Activated CD8-positive, alpha-beta T cell treated with anti-CD3 and anti-CD28 coated beads for 36 hours (primary cell): ENCODE measurements around the gene FOXF2. TPM values are rescaled to one million over a fixed set of nuclear protein-coding genes. Genes with fewer than 3 reads are reported as not detected.

Source experiments
- ATAC-seq: fragments of 200-7000 bp; cut with Tn5 transposase; one replicate; pipeline ENCODE4 v1.10.0; 2021; ENCODE audit warnings: mild to moderate bottlenecking, moderate library complexity
- CTCF ChIA-PET: fragments of 350-600 bp; sonication (Branson Sonifier 250); formaldehyde crosslinking; loops from one replicate; lab custom pipeline; 2021; ENCODE audit warnings: antibody characterized with exemption; lab: Charles Lee
- POLR2A ChIA-PET: fragments of 350-600 bp; sonication (Branson Sonifier 250); formaldehyde crosslinking; loops from one replicate; lab custom pipeline; 2021; ENCODE audit warnings: antibody characterized with exemption; lab: Charles Lee
- DNase-seq: peaks from one replicate; pipeline ENCODE4 v3.0.0-alpha.2; 2020
- H3K27ac Mint-ChIP-seq: one replicate; pipeline ENCODE4 v1.8.0; 2021; ENCODE audit warnings: mild to moderate bottlenecking, mixed read lengths
- H3K27me3 Mint-ChIP-seq: one replicate; pipeline ENCODE4 v1.8.0; 2021; ENCODE audit warnings: mixed read lengths
- H3K36me3 Mint-ChIP-seq: one replicate; pipeline ENCODE4 v1.8.0; 2021; ENCODE audit warnings: low read depth, mixed read lengths
- H3K4me1 Mint-ChIP-seq: one replicate; pipeline ENCODE4 v1.8.0; 2021; ENCODE audit warnings: low read depth, mixed read lengths
- H3K4me3 Mint-ChIP-seq: one replicate; pipeline ENCODE4 v1.8.0; 2021; ENCODE audit warnings: mild to moderate bottlenecking, moderate library complexity, mixed read lengths
- H3K9me3 Mint-ChIP-seq: one replicate; pipeline ENCODE4 v1.8.0; 2021; ENCODE audit warnings: mixed read lengths
- intact Hi-C: fragments of 100-400 bp; cut with micrococcal nuclease; formaldehyde crosslinking; loops from one replicate; pipeline ENCODE4 v1.10.0; 2022
- total RNA-seq, 2 experiments: library from RNA; stranded (reverse); gene quantifications; one replicate each; pipeline ENCODE4 v1.2.3, GENCODE V29; 2021
- TF ChIP-seq, protein P1 (sequence below): fragments of 200-600 bp; IDR thresholded peaks from one replicate; pipeline ENCODE4 v1.8.0; 2022; ENCODE audit warnings: antibody characterized with exemption, mild to moderate bottlenecking

Gene FOXF2
- total RNA-seq, 2 experiments from 2014 or later, result not detected

DNA sequence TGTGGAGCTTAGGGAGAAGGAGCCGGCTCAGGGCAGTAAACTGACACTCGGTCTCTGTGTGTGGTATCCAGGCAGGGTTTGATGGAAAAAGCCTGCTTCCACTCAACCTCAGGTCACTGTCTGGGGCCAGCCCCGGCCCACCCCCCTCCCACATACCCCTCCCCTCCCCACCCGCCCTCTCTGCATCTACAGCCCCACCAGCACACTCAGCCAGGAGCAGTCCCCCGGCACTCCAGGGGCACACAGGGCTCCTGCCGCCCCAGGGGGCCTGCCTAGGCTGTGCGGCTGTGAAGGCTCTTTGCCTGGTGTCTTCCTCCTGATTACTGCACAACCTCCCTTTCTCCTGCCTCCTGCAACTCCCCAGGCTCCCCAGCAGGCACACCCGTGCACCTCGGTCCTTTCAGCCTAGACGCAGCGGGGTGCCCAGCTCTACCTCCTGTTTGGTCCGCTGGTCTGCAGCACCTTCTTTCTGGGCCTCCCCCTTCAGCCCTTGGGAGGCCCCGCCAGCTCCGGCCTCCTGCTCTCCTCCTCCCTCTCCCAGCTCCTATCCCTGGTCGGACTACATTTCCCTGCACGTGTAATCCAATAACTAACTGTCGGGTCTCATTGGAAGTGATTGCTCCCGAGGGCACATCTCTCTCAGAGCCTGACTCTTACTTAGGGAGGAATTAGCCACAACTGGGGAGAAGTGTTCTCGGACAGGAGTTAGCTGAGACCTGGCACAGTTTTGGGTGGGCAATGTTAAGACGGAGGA is 1.3 kb upstream of the FOXF2 start:
- ChIA-PET POLR2A (no interaction called here), CTCF (interaction anchor here (0.7 to 3.8 kb wide), 2 partner anchors 9 to 667 kb away, joined by 3 to 22 read pairs; no protein-coding TSS in a partner anchor)
- peaks cover 15% of the 10 kb centered on the region for H3K4me1 Mint-ChIP-seq
- H3K27ac Mint-ChIP-seq, result no peak overlapping the region
- H3K9me3 Mint-ChIP-seq, result no peaks in the 10 kb centered on the region
- no peak for ATAC-seq
- intact Hi-C loops, result no loop called here
- H3K27me3 Mint-ChIP-seq, result peaks cover 70% of the 10 kb centered on the region
- no peaks in the 10 kb centered on the region for H3K36me3 Mint-ChIP-seq
- DNase-seq, result no peak
- H3K4me3 Mint-ChIP-seq, result no peak overlapping the region
- TF ChIP-seq, protein P1, sequence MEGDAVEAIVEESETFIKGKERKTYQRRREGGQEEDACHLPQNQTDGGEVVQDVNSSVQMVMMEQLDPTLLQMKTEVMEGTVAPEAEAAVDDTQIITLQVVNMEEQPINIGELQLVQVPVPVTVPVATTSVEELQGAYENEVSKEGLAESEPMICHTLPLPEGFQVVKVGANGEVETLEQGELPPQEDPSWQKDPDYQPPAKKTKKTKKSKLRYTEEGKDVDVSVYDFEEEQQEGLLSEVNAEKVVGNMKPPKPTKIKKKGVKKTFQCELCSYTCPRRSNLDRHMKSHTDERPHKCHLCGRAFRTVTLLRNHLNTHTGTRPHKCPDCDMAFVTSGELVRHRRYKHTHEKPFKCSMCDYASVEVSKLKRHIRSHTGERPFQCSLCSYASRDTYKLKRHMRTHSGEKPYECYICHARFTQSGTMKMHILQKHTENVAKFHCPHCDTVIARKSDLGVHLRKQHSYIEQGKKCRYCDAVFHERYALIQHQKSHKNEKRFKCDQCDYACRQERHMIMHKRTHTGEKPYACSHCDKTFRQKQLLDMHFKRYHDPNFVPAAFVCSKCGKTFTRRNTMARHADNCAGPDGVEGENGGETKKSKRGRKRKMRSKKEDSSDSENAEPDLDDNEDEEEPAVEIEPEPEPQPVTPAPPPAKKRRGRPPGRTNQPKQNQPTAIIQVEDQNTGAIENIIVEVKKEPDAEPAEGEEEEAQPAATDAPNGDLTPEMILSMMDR, result no peak

GRCh38 chr6:1388630-1389368 is 577 bp upstream of the FOXF2 start:
- POLR2A ChIA-PET, result no interaction called here
- Mint-ChIP-seq H3K36me3 (no peaks in the 10 kb centered on the region), H3K27ac (no peak overlapping the region), H3K27me3 (peaks cover 70% of the 10 kb centered on the region), H3K4me3 (no peak overlapping the region), H3K9me3 (no peaks in the 10 kb centered on the region), H3K4me1 (peaks cover 15% of the 10 kb centered on the region)
- TF ChIP-seq, protein P1, result no peak
- intact Hi-C loops, result no loop called here
- CTCF ChIA-PET, result interaction anchor here (3.8 kb wide), 1 partner anchor 8 kb away, joined by 22 read pairs; no protein-coding TSS in a partner anchor
- no peak for ATAC-seq
- no peak for DNase-seq

DNA sequence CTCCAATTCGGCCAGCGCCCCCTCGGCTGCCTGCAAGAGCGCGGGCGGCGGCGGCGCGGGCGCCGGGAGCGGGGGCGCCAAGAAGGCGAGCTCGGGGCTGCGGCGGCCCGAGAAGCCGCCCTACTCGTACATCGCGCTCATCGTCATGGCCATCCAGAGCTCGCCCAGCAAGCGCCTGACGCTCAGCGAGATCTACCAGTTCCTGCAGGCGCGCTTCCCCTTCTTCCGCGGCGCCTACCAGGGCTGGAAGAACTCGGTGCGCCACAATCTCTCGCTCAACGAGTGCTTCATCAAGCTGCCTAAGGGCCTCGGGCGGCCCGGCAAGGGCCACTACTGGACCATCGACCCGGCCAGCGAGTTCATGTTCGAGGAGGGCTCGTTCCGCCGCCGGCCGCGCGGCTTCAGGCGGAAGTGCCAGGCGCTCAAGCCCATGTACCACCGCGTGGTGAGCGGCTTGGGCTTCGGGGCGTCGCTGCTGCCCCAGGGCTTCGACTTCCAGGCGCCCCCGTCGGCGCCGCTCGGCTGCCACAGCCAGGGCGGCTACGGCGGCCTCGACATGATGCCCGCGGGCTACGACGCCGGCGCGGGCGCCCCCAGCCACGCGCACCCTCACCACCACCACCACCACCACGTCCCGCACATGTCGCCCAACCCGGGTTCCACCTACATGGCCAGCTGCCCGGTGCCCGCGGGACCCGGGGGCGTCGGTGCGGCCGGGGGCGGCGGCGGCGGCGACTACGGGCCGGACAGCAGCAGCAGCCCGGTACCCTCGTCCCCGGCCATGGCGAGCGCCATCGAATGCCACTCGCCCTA is 963 bp downstream of the FOXF2 start:
- DNase-seq (no peak), ATAC-seq (no peak)
- peaks cover 12% of the 10 kb centered on the region for H3K4me1 Mint-ChIP-seq
- no peak overlapping the region for H3K27ac Mint-ChIP-seq
- TF ChIP-seq, protein P1, result no peak
- ChIA-PET POLR2A (no interaction called here), CTCF (interaction anchor here (1.1 to 2.4 kb wide), 3 partner anchors 9 to 592 kb away, joined by 3 to 10 read pairs (median 4); no protein-coding TSS in a partner anchor)
- H3K9me3 Mint-ChIP-seq, result no peaks in the 10 kb centered on the region
- no peaks in the 10 kb centered on the region for H3K36me3 Mint-ChIP-seq
- H3K27me3 Mint-ChIP-seq, result peaks cover 75% of the 10 kb centered on the region
- intact Hi-C loops, result no loop called here
- H3K4me3 Mint-ChIP-seq, result peak overlapping the region; percentile 58

DNA sequence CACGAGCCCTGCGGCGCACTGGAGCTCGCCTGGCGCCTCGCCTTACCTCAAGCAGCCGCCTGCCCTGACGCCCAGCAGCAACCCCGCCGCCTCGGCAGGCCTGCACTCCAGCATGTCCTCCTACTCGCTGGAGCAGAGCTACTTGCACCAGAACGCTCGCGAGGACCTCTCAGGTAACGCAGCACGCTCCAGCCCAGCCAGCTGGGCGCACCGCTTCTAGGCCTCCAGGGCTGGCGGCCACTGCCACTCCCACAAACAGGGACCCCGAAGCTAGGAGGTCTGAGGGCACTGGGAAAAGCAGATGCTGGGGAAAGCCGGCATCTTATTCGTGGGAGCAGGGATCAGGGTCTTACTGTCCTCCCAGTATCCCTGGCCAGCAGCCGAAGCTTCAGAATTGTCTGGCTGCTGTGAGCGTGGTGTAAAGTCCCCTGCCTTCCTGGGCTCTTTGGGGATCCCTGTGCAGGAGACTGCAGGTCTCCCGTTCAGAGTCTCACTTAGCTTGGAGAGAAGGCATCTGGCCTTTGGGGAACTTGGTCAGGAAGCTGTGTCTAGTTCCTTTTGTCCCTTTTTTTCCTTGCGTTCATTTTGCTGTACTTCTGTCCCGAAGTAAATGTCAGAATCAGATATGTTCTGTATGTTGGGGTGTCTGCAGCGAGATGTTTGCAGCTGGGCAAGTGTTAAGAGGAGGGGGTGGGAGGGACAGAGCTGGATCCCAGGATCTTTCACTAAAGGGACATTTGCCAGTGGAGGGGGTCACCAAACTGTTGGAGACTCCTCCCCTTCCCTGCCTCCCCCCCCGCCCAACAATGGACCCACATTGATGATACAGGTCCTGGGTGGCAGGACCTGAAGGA is 1.8 kb downstream of the FOXF2 start:
- H3K4me3 Mint-ChIP-seq, result no peak overlapping the region

More for the DNA sequence above, 1.8 kb downstream of the FOXF2 start:
- DNase-seq (no peak), ATAC-seq (no peak)
- CTCF ChIA-PET, result interaction anchor here (1.1 to 2.4 kb wide), 3 partner anchors 10 to 593 kb away, joined by 3 to 10 read pairs (median 4); no protein-coding TSS in a partner anchor
- Mint-ChIP-seq H3K4me1 (peaks cover 11% of the 10 kb centered on the region), H3K27ac (no peak overlapping the region), H3K27me3 (peaks cover 73% of the 10 kb centered on the region), H3K36me3 (no peaks in the 10 kb centered on the region), H3K9me3 (no peaks in the 10 kb centered on the region)
- TF ChIP-seq, protein P1, result no peak
- POLR2A ChIA-PET, result interaction anchor here (1.0 kb wide), 1 partner anchor 9 kb away, joined by 3 read pairs; no protein-coding TSS in a partner anchor
- intact Hi-C loops, result no loop called here
